MM.1S (cell line): ENCODE results near the gene UQCC2.

ENCODE experiments used
- EZH2 ChIP-seq: fragments of 300-600 bp; sonication (generic); optimal IDR thresholded peaks from 2 replicates; pipeline ENCODE3; 2017; ENCODE audit warnings: low read depth, mild to moderate bottlenecking, antibody characterized with exemption, low read length, mixed read lengths
- EZH2phosphoT487 ChIP-seq: fragments of 300-600 bp; sonication (generic); IDR thresholded peaks from 2 replicates; pipeline ENCODE4 v1.6.1; 2018; ENCODE audit warnings: antibody characterized with exemption, low read length
- TF ChIP-seq, protein P1 (sequence below): fragments of 300-600 bp; sonication (generic); IDR thresholded peaks from 2 replicates; pipeline ENCODE4 v1.5.1; 2016; ENCODE audit warnings: antibody characterized with exemption, low read length, mixed read lengths

DNA sequence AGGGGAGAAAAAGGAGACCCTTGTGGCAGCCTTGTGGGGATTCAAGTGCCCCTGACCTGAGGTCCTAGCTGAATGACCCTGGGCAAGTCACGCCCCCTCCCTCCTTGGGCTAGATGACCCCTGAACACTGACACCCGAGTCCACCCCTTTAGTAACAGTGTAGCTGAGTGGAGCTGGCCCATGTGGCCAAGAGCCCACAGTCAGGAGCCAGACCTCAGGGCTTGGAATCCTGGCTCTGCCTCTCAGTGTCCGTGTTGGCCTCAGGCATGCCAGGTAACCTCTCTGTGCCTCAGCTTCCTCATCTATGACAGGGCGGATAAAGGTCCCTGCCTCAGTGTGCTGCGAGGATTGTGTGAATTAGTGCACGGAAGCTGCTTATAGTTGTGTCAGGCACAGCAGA lies 20.9 kb upstream of the UQCC2 start:
- TF ChIP-seq EZH2 (no peak), EZH2phosphoT487 (no peak)
- TF ChIP-seq, protein P1, sequence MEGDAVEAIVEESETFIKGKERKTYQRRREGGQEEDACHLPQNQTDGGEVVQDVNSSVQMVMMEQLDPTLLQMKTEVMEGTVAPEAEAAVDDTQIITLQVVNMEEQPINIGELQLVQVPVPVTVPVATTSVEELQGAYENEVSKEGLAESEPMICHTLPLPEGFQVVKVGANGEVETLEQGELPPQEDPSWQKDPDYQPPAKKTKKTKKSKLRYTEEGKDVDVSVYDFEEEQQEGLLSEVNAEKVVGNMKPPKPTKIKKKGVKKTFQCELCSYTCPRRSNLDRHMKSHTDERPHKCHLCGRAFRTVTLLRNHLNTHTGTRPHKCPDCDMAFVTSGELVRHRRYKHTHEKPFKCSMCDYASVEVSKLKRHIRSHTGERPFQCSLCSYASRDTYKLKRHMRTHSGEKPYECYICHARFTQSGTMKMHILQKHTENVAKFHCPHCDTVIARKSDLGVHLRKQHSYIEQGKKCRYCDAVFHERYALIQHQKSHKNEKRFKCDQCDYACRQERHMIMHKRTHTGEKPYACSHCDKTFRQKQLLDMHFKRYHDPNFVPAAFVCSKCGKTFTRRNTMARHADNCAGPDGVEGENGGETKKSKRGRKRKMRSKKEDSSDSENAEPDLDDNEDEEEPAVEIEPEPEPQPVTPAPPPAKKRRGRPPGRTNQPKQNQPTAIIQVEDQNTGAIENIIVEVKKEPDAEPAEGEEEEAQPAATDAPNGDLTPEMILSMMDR: no peak
